Stimulated activated CD4-positive, alpha-beta T cell treated with anti-CD3 and anti-CD28 coated beads, Interleukin-15, amount 100 ng/mL, for 1 hour (primary cell): ENCODE data around the gene TTLL11.

ENCODE experiments used
- DNase-seq, 2 donors: peaks; one replicate each; pipeline ENCODE4 v3.0.0-alpha.2; 2020; ENCODE audit warnings: low read depth in 1 of 2, low spot score in 1 of 2

TTLL11 gene

GRCh38 chr9:121979736-121980135 is 113.4 kb downstream of the TTLL11 start:
- no peak for DNase-seq

- no peak for DNase-seq
Measured at GRCh38 chr9:121976751-121977150, 116.4 kb downstream of the TTLL11 start.

GRCh38 chr9:121975801-121976277 is 117.3 kb downstream of the TTLL11 start:
- no peak for DNase-seq

GRCh38 chr9:121974421-121974820 is 118.7 kb downstream of the TTLL11 start:
- DNase-seq: no peak

GRCh38 chr9:121972501-121972981 is 120.6 kb downstream of the TTLL11 start:
- no peak for DNase-seq

- no peak for DNase-seq
Measured at GRCh38 chr9:121968056-121968455, 125.1 kb downstream of the TTLL11 start.

GRCh38 chr9:121966706-121967105 is 126.4 kb downstream of the TTLL11 start:
- no peak for DNase-seq

GRCh38 chr9:121963528-121963995 is 129.5 kb downstream of the TTLL11 start:
- DNase-seq: no peak

GRCh38 chr9:121962421-121962820 is 130.7 kb downstream of the TTLL11 start:
- no peak for DNase-seq

GRCh38 chr9:121960665-121961064 is 132.4 kb downstream of the TTLL11 start:
- no peak for DNase-seq

- DNase-seq: no peak
Measured at GRCh38 chr9:121958530-121958929, 134.6 kb downstream of the TTLL11 start.

GRCh38 chr9:121956808-121957207 is 136.3 kb downstream of the TTLL11 start:
- DNase-seq: no peak

- DNase-seq: no peak
Measured at GRCh38 chr9:121955649-121956048, 137.5 kb downstream of the TTLL11 start.

- DNase-seq: no peak
Measured at GRCh38 chr9:121954477-121955140, 138.5 kb downstream of the TTLL11 start.

GRCh38 chr9:121952611-121953010 is 140.5 kb downstream of the TTLL11 start:
- DNase-seq: no peak

GRCh38 chr9:121950866-121951265 is 142.2 kb downstream of the TTLL11 start:
- no peak for DNase-seq

- DNase-seq: no peak
Measured at GRCh38 chr9:121950441-121950840, 142.7 kb downstream of the TTLL11 start.

- no peak for DNase-seq
Measured at GRCh38 chr9:121949766-121950165, 143.3 kb downstream of the TTLL11 start.

- no peak for DNase-seq
Measured at GRCh38 chr9:121949364-121949763, 143.7 kb downstream of the TTLL11 start.

GRCh38 chr9:121947775-121948174 is 145.3 kb downstream of the TTLL11 start:
- no peak for DNase-seq

- no peak for DNase-seq
Measured at GRCh38 chr9:121946465-121946864, 146.6 kb downstream of the TTLL11 start.

GRCh38 chr9:121945849-121946248 is 147.3 kb downstream of the TTLL11 start:
- DNase-seq: no peak

- no peak for DNase-seq
Measured at GRCh38 chr9:121945281-121945680, 147.8 kb downstream of the TTLL11 start.
